Measurements from ENCODE around the gene EHBP1.
"Not testable (repeated sequence)": the region's sequence is repeated elsewhere in the genome, so short reads cannot be mapped to it uniquely, and the experiment has no call there.

Gene EHBP1

DNA sequence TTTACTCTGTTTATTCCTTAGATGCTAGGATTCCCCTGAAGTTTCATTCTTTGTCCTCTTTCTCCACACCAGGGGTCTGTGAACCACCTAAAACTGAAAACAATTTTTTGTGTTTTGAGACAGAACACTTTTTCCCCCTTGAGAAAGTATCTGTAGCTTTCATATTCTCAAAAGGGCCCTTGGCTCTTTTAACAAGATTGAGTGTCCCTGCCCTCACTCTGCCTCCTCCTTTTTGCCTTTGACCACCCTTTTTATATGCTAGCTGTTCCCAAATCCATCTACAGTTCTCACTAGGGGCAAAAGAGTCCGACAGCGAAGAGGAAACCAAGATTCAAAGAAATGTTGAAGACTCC is 883 bp upstream of the EHBP1 start:
- DNase-seq (ENCODE audit: low read depth in 2 of 2, low spot score in 1 of 2) = no peak

GRCh38 chr2:62705859-62706720 is 577 bp downstream of the EHBP1 start:
- no peak for DNase-seq (ENCODE audit: low read depth in 2 of 2, low spot score in 1 of 2)

GRCh38 chr2:62706721-62707521 is 1.4 kb downstream of the EHBP1 start:
- DNase-seq (ENCODE audit: low read depth in 2 of 2, low spot score in 1 of 2) = no peak

GRCh38 chr2:62708751-62709150 is 3.2 kb downstream of the EHBP1 start:
- no peak for DNase-seq (ENCODE audit: low read depth in 2 of 2, low spot score in 1 of 2)

- DNase-seq (ENCODE audit: low read depth in 2 of 2, low spot score in 1 of 2) = no peak
These were observed 6.5 kb downstream of the EHBP1 start for GRCh38 chr2:62711832-62712494.

- not testable (repeated sequence) for DNase-seq (ENCODE audit: low read depth in 2 of 2, low spot score in 1 of 2)
These were observed 7.7 kb downstream of the EHBP1 start for GRCh38 chr2:62713196-62713595.

DNA sequence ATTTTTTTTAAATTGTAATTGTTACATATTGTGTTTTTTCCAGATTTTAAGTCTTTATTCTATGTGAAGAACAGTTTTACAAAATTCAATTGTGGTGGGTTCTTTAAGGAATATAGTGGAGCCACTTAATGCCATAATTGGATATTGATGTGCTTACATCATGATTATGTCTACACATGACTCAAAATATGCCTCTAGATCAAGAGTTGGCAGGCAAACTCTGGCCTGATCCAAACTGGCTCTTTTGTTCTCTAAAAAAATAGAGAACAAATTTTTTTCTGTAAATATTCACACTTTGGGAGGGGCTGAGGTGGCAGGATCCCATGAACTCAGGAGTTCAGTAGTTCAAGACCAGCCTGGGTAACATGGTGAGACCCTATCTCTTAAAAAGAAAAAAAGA is 8.3 kb downstream of the EHBP1 start:
- DNase-seq (ENCODE audit: low read depth in 2 of 2, low spot score in 1 of 2) = no peak

GRCh38 chr2:62716768-62717167 is 11.3 kb downstream of the EHBP1 start:
- DNase-seq (ENCODE audit: low read depth in 2 of 2, low spot score in 1 of 2) = no peak

GRCh38 chr2:62717503-62718081 is 12.1 kb downstream of the EHBP1 start:
- DNase-seq (ENCODE audit: low read depth in 2 of 2, low spot score in 1 of 2) = no peak

DNA sequence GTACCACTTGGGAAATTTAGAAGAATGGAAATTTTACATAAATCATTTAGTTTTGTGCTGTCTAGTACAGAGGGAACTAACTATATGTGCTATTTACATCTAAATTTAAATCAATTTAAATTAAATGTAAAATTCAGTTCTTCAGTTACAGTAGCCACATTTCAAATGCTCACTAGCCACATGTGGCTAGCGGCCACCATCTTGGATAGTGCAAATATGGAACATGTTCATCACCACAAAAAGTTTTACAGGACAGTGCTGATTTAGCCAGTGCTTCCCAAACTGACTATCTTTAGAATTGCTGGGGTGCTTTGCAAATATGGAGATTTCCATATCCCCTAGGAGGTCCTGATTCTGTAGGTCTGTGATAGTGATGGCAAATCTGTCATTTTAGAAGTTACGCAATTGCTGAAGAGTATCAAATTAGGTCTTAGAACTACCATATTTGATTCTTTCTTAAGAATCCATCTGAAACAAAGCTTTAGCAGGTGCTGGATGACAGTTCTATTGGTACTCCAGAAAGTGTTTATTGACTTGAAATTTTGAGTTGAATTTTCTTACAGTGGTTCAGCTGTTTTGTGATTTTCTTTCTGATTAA is 12.8 kb downstream of the EHBP1 start:
- no peak for DNase-seq (ENCODE audit: low read depth in 2 of 2, low spot score in 1 of 2)

- no peak for DNase-seq (ENCODE audit: low read depth in 2 of 2, low spot score in 1 of 2)
These were observed 14.2 kb downstream of the EHBP1 start for GRCh38 chr2:62719757-62720156.

DNA sequence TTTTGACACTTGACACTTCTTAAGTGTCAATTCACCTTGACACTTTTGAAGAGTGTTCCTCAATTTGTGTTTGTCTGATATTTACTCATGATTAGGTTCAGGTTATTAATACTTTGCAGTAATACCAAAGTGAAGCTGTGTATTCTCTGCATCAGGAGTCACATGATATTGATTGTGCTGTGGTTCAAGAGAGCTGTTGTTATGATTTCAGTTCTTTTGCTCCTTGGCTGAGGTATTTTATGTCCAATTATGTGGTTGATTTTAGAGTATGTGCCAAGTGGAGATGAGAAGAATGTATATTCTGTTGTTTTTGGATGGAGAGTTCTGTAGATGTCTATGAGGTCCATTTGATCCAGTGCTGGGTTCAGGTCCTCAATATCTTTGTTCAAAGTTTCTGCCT is 17.2 kb downstream of the EHBP1 start:
- DNase-seq (ENCODE audit: low read depth in 2 of 2, low spot score in 1 of 2) = no peak

- DNase-seq (ENCODE audit: low read depth in 2 of 2, low spot score in 1 of 2) = no peak
These were observed 17.7 kb downstream of the EHBP1 start for GRCh38 chr2:62723253-62723652.

DNA sequence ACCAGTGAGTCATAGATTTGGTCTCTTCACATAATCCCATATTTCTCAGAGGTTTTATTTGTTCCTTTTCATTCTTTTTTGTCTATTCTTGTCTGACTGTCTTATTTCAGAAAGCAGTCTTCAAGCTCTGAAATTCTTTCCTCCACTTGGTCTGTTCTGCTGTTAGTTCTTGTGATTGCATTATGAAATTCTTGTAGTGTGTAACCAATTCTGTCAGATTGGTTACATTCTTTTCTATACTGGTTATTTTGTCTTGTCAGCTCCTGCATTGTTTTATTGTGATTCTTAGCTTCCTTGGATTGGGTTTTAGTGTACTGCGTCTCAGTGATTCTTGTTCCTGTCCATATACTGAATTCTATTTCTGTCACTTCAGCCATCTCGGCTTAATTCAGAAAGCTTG is 18.6 kb downstream of the EHBP1 start:
- DNase-seq (ENCODE audit: low read depth in 2 of 2, low spot score in 1 of 2) = no peak

- DNase-seq (ENCODE audit: low read depth in 2 of 2, low spot score in 1 of 2) = no peak
These were observed 19.6 kb downstream of the EHBP1 start for GRCh38 chr2:62724886-62725711.

DNA sequence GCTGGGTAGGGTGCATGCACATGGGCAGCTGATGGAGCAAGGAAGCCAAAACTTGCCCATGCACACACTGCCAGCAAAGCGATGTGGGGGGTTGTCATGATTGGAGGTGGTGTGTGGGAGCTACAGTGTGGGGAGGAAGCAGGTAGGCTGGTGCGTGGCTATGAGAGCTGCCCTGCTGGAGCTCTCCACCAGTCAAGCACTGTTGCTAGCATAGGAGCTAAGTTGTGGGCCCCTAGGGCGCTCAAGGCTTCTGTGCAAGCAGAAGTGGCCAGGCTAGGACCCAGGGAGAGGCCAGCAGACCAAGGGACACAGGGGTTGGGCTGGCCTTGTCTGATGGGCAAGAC is 20.2 kb downstream of the EHBP1 start:
- DNase-seq (ENCODE audit: low read depth in 2 of 2, low spot score in 1 of 2) = no peak

DNA sequence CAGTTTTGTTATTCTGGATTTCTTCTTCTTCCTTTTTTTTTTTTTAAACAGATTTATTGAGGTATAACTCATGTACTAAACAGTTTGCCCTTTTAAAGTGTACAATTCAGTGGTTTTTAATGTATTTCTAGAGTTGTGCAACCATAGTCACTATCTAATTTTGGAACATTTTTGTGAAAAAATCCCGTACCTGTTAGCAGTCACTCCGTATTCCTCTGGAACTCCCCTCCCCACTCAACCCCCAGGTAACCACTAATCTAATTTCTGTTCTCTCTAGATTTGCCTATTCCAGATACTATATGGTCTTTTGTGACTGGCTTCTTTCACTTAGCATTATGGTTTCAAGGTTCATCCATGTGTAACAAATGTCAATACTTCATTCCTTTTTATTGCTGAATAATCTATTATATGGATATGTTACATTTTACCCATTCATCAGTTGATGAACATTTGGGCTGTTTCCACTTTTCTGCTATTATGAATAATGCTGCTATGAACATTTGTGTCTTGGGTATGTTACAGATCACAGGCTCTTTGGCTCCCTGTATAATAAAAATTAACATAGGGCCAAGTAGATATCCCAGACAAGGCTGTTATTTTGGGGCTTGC is 21.9 kb downstream of the EHBP1 start:
- DNase-seq (ENCODE audit: low read depth in 2 of 2, low spot score in 1 of 2) = no peak

DNA sequence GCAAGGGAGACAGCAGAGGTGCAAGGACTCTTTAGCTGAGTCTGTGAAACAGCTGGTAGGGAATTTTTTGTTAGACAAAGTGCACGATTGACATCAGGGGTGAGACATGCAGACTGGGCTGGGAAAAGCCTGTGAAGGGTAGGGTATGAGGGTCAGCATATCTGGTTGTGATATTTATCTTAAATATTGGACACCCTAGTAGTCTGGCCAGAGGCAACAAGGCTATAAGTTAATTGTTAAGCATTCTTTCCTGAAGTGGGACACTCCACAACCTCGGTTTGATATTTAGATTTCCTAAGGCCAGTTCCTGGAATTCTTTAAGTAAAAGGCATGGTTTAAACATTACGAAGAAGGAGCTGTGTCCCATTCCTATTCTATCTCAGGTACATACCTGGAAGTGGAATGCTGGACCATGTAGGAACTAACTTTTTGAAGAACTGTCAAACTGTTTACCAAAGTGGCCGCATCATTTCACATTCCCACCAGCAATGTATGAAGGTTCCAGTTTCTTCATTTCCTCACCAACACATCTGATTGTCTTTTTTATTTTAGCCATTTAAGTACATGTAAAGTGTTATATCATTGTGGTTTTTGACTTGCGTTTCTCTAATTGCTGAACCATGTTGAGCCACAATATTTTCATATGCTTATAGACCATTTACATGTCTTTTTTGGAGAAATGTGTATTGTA is 22.5 kb downstream of the EHBP1 start:
- DNase-seq (ENCODE audit: low read depth in 2 of 2, low spot score in 1 of 2) = no peak

DNA sequence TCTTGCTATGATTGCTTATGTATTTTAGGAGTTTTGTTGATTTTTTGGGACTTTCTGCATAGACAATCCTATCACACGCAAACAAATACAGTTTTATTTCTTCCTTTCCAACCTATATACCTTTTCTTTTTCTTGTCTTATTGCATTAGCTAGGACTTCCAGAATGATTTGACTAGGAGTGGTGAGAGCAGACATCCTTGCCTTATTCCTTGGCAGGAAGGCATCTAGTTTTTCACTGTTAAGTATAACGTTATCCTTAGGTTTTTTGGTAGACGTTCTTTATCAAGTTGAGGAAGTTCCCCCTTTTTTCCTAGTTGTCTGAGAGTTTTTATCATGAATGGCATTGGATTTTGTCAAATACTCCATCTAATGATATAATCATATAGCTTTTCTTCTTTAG is 25.8 kb downstream of the EHBP1 start:
- no peak for DNase-seq (ENCODE audit: low read depth in 2 of 2, low spot score in 1 of 2)

All from stimulated activated CD8-positive, alpha-beta memory T cell treated with anti-CD3 and anti-CD28 coated beads, Interleukin-4, amount 100 ng/mL, for 1 hour (primary cell).